Stimulated activated CD8-positive, alpha-beta memory T cell treated with anti-CD3 and anti-CD28 coated beads, Interleukin-7, amount 100 ng/mL, for 4 hours (primary cell): ENCODE measurements around the gene TPM2.
A peak's percentile ranks its signal among the peaks of the same experiment; 100 is the strongest.
"Not testable (repeated sequence)": the region's sequence is repeated elsewhere in the genome, so short reads cannot be mapped to it uniquely, and the experiment has no call there.

Source experiments
- DNase-seq, 2 donors: peaks; one replicate each; pipeline ENCODE4 v3.0.0-alpha.2; 2020; ENCODE audit warnings: low read depth in 2 of 2

TPM2 gene

DNA sequence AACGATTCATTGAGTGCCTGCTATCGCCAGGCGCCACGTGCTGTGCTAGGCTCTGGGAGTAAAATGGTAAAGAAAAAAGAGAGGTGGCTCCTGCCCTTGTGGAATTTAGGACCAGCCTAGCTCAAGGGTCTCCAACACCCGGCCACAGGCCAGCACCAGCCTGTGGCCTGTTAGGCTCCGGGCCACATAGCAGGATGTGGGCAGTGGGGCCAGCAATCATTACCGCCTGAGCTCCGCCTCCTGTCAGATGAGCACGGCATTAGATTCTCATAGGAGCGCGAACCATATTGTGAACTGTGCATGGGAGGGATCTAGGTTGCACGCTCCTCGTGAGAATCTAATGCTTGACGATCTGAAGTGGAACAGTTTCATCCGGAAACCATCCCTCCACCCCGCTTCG, 33.4 kb downstream of the TPM2 start:
- no peak for DNase-seq

DNA sequence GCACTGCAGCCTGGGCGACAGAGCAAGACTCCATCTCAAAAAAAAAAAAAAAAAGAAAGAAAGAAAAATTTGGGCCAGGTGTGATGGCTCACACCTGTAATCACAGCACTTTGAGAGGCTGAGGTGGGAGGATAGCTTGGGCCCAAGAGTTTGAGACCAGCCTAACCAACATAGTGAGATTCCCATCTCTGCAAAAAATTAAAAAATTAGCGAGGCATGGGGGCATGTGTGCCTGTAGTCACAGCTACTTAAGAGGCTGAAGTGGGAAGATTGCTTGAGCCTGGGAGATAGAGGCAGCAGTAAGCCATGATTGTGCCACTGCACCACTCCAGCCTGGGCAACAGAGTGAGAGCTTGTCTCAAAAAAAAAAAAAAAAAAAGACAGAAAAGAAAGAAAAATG, 36.1 kb downstream of the TPM2 start:
- DNase-seq = no peak

DNA sequence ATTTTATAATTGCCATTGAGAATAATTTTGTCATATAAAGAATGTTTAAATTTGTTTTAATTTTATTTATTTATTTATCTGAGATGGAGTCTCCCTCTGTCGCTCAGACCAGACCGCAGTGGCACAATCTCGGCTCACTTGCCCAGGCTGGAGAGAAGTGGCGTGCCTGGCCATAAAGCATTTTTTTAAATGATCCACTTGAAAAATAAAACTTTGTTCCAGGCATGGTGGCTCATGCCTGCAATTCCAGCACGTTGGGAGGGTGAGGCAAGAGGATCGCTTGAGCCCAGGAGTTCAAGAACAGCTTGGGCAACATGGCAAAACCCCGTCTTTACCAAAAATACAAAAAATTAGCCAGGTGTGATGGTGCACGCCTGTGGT, 36.9 kb downstream of the TPM2 start:
- no peak for DNase-seq

DNA sequence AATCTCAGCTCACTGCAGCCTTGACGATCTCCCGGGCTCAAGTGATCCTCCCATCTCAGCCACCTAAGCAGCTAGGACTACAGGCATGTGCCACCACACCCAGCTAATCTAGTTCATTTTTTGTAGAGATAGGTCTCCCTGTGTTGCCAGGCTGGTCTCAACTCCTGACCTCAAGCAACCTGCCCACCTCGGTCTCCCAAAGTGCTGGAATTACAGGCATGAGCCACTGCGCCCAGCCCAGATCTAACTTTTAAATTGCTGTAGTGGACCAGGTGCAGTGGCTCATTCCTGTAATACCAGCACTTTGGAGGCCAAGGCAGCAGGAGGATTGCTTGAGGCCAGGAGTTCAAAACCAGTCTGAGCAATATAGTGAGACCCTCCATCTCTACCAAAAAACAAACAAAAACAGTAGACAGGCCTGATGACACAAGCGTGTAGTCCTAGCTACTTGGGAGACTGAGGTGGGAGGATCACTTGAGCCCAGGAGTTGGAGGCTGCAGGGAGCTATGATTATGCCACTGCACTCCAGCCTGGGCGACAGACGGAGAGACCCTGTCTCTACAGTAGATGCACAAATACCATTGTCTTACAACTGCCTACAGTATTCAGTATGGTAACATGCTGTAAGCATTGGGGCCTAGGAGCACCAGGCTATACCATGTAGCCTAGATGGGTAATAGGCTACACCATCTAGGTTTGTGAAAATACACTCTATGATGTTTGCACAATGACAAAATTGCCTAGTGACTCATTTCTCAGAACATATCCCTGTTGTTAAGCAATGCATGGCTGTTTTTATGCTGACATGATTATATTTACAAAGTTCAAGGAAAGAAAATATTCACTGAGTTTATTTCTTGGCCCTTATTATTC, 37.5 kb downstream of the TPM2 start:
- DNase-seq = no peak

DNA sequence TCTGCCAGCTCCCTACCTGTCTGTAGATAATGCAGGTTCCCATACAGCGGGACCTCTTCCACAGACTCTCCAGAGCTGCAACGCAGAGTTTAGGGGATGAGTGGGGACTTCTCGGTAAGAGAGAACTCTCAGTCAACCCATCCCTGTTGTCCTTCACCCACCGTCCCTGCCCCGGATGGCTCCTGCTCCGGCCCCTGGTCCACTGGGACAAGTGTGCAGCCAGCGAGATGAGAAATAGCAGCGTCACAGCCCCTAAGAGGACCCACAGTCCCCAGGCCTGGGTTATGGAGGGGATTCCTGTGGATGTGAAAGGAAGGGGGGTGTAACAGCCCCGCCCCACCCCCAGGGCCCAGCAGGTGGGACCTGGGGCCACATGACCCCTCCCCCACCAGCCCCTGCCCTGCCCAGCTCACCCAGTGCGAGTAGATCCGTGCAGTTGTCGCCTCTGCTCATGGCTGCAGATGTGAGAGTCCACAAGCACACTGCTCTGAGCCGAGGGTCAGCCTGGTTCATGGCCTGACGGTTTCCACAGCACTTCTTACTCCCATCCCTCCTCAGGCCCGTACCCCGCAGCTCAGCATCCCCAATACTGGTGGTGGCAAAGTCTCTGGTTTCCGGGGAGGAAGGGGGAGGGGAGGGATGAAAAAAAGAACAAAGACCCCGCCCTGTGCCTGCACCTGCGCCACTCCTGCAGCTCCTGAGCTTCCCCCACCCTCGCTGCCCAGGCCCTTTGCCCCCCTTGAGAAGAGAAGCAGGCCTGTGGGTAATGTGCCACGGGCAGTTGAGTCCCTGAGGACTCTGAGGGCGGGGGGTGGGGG, 39.2 kb downstream of the TPM2 start, which contains the start of gene SIT1:
Gene SIT1, minus strand, starts transcription at position 591 of the 818 bp plus-strand sequence. Its CDS starts 78 bp downstream, at position 513.
- no peak for DNase-seq

DNA sequence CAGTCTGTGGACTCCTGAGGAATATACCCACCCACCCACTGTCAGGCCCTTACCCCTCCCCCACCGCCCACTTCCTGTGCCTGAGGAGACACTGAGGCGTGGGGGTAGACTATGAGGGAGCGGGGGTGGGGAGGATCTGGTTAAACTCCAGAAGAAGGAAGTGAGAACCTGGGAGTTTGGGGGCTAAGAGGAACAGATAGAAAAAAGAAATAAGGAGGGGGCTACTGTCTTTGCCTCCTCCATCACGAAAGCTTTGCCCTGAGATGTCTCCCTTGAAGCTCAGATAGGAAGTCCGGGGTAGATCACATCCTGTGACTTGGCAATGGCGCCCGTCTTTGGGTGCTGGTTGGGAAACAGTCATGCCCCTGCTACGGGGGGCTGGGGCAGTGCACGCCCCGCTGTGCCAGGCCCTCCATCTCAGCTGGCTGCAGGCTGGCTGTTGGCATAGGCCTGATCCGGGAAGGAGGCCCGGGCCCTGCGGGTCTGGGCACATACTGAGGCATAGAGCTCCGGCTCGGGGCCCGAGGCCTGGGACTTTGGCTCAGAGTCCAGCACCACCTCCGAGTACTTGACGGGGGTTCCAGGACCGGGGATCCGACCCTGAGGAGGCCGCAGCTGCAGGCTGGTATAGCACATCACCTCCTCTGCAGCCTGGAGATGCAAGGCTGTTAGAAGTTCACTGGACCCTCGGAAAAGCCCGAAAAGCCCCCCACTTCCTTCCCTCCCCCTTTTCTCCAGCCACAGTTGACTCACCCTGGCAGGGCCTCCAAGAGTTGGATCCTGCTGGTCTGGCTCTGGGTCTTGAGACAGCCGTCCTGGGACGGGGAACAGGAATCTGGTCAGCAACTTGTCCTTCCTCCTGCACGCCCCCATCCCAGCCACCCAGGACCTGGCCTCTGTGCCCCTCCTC, 40.0 kb downstream of the TPM2 start:
- DNase-seq = no peak

DNA sequence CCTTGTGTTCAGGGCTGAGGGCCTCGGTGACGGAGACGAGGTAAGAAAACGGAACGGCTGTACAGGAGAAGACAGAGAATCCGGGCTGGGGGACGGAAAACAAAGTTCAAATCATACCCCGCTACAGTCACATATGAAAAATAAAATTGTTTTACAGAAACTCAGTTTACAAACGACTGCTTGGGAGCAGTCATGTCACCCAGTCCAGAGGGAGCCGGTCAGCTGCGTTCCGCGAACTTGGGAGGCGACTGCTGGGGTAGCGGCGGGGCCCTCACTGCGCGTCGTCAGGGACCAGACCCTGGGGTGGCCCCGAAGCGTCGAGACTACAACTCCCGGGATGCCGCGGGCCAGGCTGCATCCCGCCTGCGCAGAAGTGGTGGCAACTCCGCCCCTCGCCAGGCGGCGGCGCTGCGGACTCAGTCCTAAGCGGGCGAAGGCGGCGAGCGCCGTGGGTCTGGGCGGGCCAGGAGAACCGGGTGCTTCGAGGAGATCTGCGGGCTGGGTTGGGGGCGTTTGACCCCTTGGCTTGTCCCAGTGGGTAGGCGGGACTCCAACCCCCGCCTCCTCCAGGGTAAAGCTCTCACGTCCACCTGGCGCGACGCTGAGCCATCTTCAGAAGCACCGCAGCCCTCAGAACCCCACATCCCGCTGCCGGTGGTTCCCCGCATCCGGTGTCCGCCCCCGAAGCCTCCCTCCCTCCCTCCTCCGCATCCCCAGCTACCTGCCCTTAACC, 43.0 kb downstream of the TPM2 start:
- DNase-seq = peak; percentile 78 to 85

DNA sequence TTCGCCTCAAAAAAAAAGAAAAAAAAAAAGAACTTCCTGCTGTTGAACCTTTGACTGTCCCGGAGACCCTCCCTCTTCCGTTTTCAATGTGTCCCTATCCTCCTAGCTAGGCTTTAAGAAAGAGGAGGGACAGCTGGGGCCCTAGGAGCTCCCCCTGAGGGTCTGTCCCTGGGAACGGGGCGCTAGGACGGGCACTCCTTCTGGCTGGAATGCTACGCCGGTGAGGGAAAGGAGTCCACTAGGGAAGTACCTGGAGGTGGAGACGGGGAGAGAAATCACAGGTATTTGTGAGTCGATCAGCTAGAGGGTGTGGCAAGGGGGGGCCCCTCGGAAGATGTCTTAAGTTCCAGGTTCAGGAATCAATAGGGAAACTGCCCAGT, 43.6 kb downstream of the TPM2 start:
- no peak for DNase-seq

DNA sequence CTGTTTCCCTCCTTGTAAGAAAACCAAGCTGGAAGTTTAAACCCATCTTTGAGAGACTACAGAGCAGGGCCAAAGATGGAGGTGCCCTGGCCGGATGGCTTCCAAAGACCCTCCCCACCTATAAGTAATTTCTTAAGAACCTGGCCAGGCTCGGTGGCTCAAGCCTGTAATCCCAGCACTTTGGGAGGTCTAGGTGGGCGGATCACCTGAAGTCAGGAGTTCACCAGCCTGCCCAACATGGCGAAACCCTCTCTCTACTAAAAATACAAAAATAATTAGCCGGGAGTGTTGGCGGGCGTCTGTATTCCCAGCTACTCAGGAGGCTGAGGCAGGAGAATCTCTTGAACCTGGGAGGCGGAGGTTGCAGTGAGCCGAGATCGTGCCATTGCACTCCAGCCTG, 44.0 kb downstream of the TPM2 start:
- DNase-seq = not testable (repeated sequence)

DNA sequence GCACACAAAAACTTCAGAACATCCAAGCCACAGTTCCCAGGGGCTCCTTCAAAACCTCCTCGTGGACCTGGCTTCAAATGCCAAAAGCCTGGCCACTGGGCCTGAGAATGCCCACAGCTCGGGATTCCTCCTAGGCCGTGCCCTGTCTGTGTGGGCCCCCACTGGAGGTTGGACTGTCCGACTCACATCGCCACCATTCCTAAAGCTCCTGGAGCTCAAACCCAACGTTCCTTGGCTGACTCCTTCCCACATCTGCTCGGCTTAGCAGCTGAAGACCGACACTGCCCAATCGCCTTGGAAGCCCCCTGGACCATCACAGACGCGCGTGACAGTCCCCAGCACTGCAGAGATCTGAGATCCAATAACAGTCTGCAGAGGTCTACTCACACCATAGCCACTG, 46.7 kb downstream of the TPM2 start:
- no peak for DNase-seq

DNA sequence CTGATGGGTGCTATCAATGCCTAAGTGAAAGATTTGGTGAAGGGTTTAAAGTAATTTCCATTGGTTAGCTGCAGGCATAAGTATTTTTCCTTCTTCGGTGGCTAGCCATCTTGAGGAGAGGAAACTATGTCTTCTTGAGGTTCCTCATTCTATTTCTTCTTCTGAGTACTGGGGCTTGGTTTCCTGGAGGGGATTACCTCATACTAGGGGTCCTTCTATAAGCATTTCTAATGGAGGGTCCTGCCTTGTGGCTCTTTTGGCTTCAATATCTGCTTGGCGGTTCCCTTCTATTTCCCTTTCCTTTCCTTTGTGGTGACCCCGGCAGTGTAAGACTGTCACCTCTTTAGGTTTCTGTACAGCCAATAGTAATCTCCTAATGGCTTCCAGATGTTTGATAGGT, 48.2 kb downstream of the TPM2 start:
- DNase-seq = not testable (repeated sequence)

DNA sequence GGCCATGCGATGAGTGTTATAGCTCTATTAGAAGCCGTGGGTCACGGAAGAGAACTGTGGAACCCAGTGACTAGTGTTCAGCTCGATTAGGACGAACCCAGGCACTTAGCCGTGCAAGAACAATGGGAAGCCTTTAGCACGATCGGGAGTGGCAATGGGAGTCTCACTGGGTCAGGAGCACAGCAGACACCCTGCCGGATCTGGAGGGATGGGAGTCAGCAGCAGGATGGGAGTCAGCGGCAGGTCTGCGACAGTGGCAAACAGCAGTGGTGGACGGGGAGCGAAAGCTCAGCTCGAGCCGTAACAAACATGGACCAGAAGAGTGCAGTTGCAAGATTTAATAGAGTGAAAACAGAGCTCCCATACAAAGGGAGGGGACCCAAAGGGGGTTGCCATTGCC, 49.3 kb downstream of the TPM2 start:
- DNase-seq = not testable (repeated sequence)

DNA sequence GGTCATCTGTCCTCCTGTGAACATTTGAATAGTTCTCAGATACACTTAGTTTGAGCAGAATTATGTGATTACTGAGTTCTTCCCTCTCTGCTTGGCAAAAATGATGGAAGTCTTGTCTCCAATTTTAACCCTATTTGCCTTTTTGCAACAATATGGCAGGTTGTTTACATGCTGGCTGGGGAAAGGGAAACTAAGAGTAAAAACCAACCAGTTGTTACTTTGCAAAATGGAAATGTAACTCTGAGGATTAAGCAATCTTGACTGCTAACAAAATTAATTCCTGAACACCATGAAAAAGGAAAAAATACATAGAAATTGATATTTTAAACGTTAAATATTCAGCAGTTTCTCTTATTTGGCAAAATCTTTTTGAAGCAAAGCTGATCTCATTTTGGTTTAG, 50.1 kb downstream of the TPM2 start:
- DNase-seq = no peak

DNA sequence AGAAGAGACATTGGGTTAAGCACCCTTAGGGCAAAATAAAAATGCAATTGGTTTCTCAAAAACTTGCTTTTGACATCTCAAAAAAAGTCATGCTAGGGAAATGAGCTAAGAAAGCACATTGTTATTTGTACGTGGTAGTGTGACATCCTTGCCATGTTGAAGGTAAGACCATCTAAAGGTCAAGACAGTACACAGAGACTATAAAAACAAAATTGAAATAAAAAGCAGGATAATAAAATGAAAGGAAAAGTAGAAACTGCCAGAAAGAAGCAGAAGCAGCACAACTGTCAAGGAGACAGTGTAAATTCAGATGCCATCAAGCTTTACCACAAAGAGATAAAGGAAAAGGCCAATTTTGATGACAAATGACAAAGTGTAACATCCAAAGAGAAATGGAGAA, 50.5 kb downstream of the TPM2 start:
- not testable (repeated sequence) for DNase-seq

DNA sequence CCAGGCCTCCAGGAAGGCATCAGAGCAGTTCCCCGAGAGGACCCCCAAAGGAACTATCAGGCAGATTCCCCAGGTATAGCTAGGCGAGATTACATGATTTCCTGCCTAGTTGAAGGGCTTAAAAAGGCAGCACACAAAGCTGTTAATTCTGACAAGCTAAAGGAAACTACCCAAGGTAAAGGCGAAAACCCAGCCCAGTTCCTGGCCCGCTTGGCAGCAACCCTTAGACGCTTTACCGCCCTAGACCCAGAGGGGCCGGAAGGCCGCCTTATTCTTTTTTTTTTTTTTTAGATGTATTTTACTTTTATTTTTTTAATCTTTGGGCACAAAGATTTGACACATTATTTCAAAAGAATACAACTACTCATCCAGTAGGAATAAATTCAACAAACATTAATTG, 51.0 kb downstream of the TPM2 start:
- DNase-seq = not testable (repeated sequence)

DNA sequence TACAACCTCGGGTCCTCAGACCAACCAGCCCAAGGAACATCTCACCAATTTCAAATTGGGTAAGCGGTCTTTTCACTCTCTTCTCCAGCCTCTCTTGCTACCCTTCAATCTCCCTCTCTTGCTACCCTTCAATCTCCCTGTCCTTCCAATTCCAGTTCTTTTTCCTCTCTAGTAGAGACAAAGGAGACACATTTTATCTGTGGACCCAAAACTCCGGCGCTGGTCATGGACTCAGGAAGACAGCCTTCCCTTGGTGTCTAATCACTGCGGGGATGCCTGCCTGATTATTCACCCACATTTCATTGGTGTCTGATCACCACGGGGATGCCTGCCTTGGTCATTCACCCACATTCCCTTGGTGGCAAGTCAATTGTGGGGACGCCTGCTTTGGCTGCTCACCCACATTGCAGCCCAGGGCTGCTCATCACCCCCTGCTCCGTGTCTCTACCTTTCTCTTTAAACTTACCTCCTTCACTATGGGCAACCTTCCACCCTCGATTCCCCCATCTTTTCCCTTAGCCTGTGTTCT, 52.2 kb downstream of the TPM2 start:
- not testable (repeated sequence) for DNase-seq

DNA sequence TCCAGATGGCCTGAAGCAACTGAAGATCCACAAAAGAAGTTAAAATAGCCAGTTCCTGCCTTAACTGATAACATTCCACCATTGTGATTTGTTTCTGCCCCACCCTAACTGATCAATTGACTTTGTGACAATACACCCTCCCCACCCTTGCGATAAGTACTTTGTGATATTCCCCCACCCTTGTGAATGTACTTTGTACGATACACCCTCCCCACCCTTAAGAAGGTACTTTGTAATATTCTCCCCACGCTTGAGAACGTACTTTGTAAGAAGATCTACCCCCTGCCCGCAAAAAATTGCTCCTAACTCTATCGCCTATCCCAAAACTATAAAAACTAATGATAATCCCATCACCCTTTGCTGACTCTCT, 52.9 kb downstream of the TPM2 start:
- DNase-seq = not testable (repeated sequence)

DNA sequence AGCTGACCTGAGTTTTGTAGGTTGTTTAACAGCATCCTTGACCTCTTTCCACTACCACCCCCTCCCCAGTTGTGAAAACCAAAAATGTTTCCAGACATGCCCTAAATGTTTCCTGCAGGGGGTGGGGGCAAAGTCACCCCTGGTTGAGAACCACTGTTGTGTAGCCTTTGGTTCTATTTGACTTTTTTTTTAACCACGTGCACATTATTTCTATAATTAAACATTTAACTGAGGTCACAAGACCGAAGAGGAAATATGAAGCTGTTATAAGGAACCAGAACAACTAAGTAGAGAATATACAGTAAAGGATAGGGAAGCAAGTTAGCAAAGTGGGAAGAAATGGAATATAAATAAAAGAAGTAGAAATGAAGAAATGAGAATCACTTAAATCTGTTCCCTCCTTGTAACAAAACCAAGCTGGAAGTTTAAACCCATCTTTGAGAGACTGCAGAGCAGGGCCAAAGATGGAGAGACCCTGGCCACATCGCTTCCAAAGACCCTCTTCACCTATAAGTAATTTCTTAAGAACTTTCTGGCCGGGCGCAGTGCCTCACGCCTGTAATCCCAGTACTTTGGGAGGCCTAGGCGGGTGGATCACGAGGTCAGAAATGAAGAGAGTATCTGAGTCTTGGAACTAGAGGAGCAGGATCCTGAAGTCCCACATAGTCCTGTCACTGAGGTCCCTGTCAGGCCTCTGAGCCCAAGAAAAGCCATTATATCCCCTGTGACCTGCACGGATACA, 53.4 kb downstream of the TPM2 start:
- DNase-seq = no peak

DNA sequence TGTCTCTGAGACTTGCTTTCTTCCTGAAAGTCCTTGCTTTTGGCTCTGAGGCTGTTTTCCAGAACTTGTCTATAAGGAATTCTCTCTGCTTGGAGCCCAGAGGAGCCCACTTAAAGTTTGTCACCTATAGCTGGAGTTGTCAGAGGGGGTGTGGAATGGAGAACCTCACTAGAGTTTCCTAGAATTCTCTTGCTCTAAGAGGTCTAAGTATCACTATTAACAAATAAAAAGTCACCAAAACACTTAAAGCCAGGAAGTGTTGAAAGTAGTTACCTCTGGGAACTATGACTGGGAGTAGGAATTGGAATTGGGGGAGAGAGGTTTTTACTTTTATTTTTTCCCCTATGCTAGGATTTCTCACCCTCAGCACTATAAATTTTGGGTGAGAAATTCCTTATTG, 54.0 kb downstream of the TPM2 start:
- no peak for DNase-seq
